HG02885 (cell line): Measurements from ENCODE around the gene SLC38A2.

Source experiments
- ATAC-seq: cut with Tn5 transposase; IDR thresholded peaks from one replicate; pipeline ENCODE4 v1.9.1; 2021; ENCODE audit warnings: mild to moderate bottlenecking; ENCODE audit not compliant: unreplicated experiment, poor library complexity

SLC38A2 gene

DNA sequence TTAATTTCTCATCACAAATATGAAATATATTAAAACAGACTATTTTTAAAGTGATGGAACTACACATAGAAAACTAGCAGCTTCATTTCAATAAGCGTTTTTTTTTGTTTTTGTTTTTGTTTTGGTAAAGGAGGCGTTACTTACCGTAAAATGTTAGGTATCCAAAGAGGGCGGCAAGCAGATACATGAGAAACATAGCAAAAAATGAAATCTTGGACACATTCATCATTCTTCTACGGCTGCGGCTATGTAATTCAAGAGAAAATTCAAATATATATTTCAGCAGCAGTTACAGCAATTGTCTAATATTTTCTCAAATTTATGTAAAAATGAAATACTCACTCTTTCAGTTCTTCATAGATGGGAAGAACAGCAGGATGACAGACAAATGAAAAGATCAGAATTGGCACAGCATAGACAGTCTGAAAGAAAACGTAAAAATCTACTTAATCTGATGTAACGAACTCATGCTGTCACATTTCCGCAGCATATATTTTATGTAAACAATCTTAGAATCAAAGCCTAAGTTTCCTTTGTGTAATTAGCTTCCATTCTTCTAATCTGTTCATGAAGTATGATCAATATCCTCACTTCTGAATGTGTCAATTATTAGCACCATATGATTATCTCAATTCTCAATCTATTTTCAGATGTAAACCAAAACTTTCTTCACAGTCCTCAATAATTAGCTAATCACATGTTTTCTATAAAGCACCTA, 8.8 kb downstream of the SLC38A2 start:
- no peak for ATAC-seq

DNA sequence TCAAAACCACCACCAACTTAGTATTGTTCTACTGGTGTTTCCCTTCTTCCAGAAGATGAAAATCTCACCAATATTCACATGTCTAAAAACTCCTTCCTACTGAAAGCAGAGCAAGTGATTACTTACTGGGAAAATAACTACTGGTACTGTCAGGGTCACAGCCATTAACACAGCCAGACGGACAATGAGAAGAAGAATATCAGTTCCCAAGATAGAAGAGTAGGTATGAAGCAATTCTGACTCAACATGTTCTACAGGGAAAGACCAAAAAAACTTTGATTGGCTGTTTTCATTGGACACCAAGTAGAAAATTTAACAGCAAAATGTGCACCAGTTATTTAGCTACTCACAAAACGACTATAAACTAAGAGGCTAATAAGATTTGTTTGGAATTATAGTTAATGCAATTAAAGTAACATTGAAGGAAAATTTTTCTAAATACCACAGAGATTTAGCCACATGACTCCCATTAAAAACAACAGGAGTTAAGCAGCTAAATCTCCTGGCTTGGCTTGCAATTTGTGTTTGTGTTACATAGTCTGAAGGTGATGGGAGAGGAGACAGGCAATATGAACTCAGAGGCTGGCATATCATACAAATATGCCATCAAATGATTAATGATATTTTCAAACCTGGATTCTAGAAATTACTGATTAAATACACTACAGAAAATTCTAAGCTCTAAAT, 9.5 kb downstream of the SLC38A2 start:
- no peak for ATAC-seq

DNA sequence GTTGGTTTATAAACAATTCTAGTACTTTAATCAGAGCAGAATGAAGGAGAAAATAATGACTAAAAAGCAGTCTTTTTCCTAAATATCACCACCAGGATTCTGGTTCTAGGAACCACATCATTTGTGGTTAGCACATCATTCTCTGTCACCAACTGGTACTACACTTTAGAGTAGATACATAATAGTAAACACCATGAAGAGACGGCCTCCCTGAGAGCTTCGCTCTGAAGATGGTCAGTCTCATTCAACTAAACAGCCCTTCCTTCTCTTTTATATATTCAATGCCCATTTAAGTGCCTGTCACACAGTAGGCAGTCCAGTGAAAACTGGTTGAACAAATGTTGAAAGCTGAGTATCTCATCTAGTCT, 10.9 kb downstream of the SLC38A2 start:
- ATAC-seq, result no peak

GRCh38 chr12:46360908-46361666, 11.5 kb downstream of the SLC38A2 start:
- ATAC-seq, result peak; percentile 67

- no peak for ATAC-seq
Measured at GRCh38 chr12:46360370-46360769, 12.2 kb downstream of the SLC38A2 start.

DNA sequence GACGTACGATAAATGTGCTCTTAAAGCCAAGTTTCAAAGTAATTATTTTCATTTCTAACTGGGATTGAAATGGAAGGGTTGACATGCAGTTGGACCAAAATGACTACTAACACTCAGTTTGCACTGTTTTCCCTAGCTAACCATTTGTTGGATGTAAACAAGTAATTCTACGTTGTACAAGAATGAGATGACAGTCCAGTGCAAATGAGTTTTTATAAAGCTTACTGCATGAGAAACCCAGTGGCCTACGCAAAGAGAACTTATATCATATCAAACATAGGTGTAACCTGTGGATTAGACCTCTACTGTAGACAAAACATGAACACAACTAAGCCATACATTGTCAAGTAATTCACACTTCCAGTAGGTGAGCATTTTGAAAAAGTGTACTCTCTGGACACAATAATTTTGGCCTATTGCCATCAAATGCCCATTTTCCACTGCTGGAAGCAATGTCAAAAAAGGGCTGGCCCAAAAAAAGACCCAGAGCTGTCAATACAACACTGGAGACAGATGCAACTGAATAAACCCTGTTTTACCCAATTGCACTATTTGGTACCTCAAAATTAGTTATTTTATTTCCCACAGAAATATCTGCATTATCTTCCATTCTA, 12.8 kb downstream of the SLC38A2 start:
- ATAC-seq, result no peak

DNA sequence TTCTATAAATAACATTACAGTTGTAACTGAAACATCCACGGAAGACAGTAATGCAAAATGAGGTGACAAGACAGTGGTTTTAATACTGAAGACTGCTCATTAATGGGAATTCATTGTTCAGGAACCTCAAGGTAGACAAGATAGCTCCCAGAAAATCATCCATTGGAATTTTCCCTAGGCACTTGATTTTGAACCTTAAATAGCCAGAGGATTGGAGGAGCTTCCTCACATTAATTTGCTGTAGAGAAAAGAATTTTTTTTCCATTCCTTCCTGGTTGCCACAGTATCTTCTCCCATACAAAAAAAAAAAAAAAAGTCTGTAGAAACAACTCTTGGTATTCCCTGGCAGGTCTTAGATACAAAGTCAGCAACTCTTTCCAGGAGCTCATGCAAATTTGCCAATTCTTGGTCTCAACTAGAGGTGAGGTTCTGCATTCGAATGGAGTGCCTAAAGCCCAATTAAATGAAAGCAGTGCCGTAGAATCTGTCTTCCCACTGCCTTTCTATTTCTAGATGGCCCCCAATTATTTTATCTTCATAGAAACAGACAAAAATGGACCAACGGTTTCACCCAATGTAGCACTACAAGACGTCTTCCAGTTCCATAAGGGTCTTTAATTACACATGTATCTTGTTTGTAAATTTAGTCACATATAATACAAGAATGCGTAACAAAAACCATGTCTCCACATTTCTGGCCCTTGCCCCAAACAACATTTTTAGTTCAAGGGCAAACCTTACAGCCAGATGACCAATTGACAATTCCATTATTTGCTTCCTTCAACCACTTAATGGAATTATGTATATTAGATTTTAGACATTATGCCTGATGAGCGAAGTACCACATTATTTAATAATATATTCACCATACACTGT, 13.5 kb downstream of the SLC38A2 start:
- no peak for ATAC-seq

- no peak for ATAC-seq
Measured at GRCh38 chr12:46358325-46358700, 14.3 kb downstream of the SLC38A2 start.

- no peak for ATAC-seq
Measured at GRCh38 chr12:46357438-46358324, 14.9 kb downstream of the SLC38A2 start.

DNA sequence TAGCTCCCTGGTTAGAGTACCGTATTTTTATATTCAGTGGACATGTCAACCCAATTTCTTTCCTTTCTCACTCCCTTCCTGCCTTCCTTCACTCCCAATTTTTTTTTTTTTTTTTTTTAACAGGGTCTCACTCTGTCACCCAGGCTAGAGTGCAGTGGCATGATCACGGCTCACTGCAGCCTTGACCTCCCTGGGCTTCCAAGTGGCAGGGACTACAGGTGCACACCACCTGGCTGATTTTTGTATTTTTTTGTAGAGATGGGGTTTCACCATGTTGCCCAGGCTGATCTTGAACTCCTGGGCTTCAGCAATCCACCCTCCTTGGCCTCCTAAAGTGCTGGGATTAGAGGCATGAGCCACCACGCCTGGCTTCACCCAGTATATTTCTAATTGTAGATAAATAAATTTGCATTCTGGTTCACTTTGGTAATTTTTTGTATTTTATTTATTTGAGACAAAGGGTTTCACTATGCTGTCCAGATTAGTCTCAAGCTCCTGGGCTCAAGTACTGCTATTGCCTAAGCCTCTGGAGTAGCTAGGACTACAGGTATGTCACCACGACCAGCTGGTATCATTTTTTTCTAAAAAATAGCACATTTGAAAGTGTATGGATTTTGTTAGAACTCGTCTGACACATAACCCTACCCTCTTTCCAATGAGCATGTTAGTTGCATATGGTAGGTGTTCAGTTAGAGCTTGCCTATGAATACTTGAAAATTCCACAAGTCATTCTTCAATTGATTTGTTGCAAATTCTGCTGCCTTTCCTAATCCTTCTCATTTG, 15.7 kb downstream of the SLC38A2 start:
- ATAC-seq, result no peak

GRCh38 chr12:46354802-46355199, 17.8 kb downstream of the SLC38A2 start:
- ATAC-seq, result no peak

GRCh38 chr12:46354111-46354801, 18.3 kb downstream of the SLC38A2 start:
- no peak for ATAC-seq

- ATAC-seq, result no peak
Measured at GRCh38 chr12:46351886-46352650, 20.5 kb downstream of the SLC38A2 start.

- ATAC-seq, result no peak
Measured at GRCh38 chr12:46351138-46351537, 21.4 kb downstream of the SLC38A2 start.

DNA sequence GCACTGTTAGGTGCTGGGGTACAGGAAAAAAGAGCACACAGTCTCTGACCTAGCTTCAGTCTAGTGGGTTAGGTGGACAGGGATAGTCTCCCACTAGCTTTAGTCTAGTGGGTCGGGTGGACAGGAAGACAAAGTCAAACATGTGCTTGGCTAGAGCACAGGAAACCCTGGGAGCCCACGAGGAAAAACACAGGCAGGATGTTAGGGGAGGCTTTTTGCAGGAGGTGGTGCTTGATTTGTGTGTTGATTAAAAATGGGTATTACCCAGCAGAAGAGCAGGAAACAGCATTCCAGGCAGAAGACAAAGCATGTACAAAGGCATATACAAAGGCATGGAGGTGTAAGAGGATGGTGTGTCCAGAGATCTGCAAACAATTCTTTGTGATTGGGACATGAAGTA, 23.3 kb downstream of the SLC38A2 start:
- no peak for ATAC-seq

GRCh38 chr12:46343118-46343852, 29.3 kb downstream of the SLC38A2 start:
- no peak for ATAC-seq
